AG10803 (cell line): ENCODE measurements around the gene RPH3AL.

Experiments used
- DNase-seq: peaks from one replicate; pipeline ENCODE4 v3.0.0; 2010; ENCODE audit warnings: low read depth
- H3K4me3 ChIP-seq: 2 replicates; pipeline ENCODE4 v1.5.1; 2011; ENCODE audit warnings: mild to moderate bottlenecking, low read length, control low read depth
- CTCF ChIP-seq: conservative IDR thresholded peaks from 2 replicates; pipeline ENCODE4 v1.5.1; 2011; ENCODE audit warnings: mild to moderate bottlenecking, low read length, control low read depth, inconsistent platforms

The RPH3AL gene

GRCh38 chr17:249236-249993, 103.2 kb downstream of the RPH3AL start:
- H3K4me3 ChIP-seq: no peak overlapping the region
- TF ChIP-seq CTCF: no peak
- DNase-seq: no peak

GRCh38 chr17:248337-249235, 104.0 kb downstream of the RPH3AL start:
- H3K4me3 ChIP-seq: no peak overlapping the region

GRCh38 chr17:247767-248166, 104.8 kb downstream of the RPH3AL start:
- TF ChIP-seq CTCF: no peak
- H3K4me3 ChIP-seq: no peak overlapping the region
- no peak for DNase-seq

More at GRCh38 chr17:248337-249235, 104.0 kb downstream of the RPH3AL start:
- DNase-seq: no peak
- TF ChIP-seq CTCF: no peak

- no peak for TF ChIP-seq CTCF
- H3K4me3 ChIP-seq: no peak overlapping the region
- no peak for DNase-seq
Observed at GRCh38 chr17:246851-247421, 105.7 kb downstream of the RPH3AL start.

GRCh38 chr17:246226-246625, 106.4 kb downstream of the RPH3AL start:
- no peak overlapping the region for H3K4me3 ChIP-seq
- DNase-seq: no peak
- TF ChIP-seq CTCF: no peak

- DNase-seq: no peak
- no peak for TF ChIP-seq CTCF
- H3K4me3 ChIP-seq: no peak overlapping the region
Observed at GRCh38 chr17:245611-246010, 107.0 kb downstream of the RPH3AL start.
